H9 (cell line): Measurements from ENCODE around the gene PPP1R16B. TPM values are rescaled to one million over a fixed set of nuclear protein-coding genes. Genes with fewer than 3 reads are reported as not detected.

Source experiments
- DNase-seq: peaks from one replicate; pipeline ENCODE4 v3.0.0-alpha.2; 2017
- H2AFZ ChIP-seq: one replicate; pipeline ENCODE4 v1.6.1; 2013; ENCODE audit warnings: mild to moderate bottlenecking, low read length, control low read depth, moderate library complexity
- H2AK5ac ChIP-seq: 2 replicates; pipeline ENCODE4 v1.6.1; 2013; ENCODE audit warnings: low read length, control low read depth, mixed read lengths; ENCODE audit not compliant: insufficient read length
- H2BK120ac ChIP-seq: one replicate; pipeline ENCODE4 v1.6.1; 2013; ENCODE audit warnings: low read depth, mild to moderate bottlenecking, low read length, control low read depth, inconsistent platforms; ENCODE audit not compliant: poor library complexity, severe bottlenecking
- H2BK12ac ChIP-seq: 2 replicates; pipeline ENCODE4 v1.6.1; 2013; ENCODE audit warnings: low read length, control low read depth, mixed read lengths, low read depth; ENCODE audit not compliant: insufficient read length
- H2BK15ac ChIP-seq: 2 replicates; pipeline ENCODE4 v1.6.1; 2013; ENCODE audit warnings: low read depth, low read length, control low read depth
- H2BK20ac ChIP-seq: one replicate; pipeline ENCODE4 v1.6.1; 2013; ENCODE audit warnings: low read depth, mild to moderate bottlenecking, low read length, control low read depth, inconsistent platforms; ENCODE audit not compliant: poor library complexity, severe bottlenecking
- H2BK5ac ChIP-seq: 2 replicates; pipeline ENCODE4 v1.6.1; 2013; ENCODE audit warnings: low read length, control low read depth, mixed read lengths; ENCODE audit not compliant: insufficient read length
- H3K14ac ChIP-seq: 2 replicates; pipeline ENCODE4 v1.6.1; 2013; ENCODE audit warnings: low read length, control low read depth; ENCODE audit not compliant: insufficient read depth
- H3K18ac ChIP-seq: 2 replicates; pipeline ENCODE4 v1.6.1; 2013; ENCODE audit warnings: low read depth, mild to moderate bottlenecking, mixed read lengths, low read length, control low read depth; ENCODE audit not compliant: insufficient read length
- H3K23ac ChIP-seq: 2 replicates; pipeline ENCODE4 v1.6.1; 2013; ENCODE audit warnings: low read length, control low read depth, mixed read lengths, low read depth; ENCODE audit not compliant: insufficient read length
- H3K23me2 ChIP-seq: 2 replicates; pipeline ENCODE4 v1.6.1; 2013; ENCODE audit warnings: low read depth, mild to moderate bottlenecking, mixed read lengths, low read length, control low read depth; ENCODE audit not compliant: insufficient read length, poor library complexity, severe bottlenecking
- H3K27ac ChIP-seq: 2 replicates; pipeline ENCODE4 v1.5.1; 2013; ENCODE audit warnings: low read length, control low read depth, mixed read lengths, low read depth; ENCODE audit not compliant: insufficient read length
- H3K27me3 ChIP-seq: 2 replicates; pipeline ENCODE4 v1.6.1; 2013; ENCODE audit warnings: low read length, control low read depth, inconsistent platforms; ENCODE audit not compliant: insufficient read depth
- H3K4ac ChIP-seq: 2 replicates; pipeline ENCODE4 v1.6.1; 2013; ENCODE audit warnings: low read depth, mild to moderate bottlenecking, control low read depth, inconsistent platforms, low read length, moderate library complexity
- H3K4me1 ChIP-seq: 2 replicates; pipeline ENCODE4 v1.6.1; 2013; ENCODE audit warnings: low read length, control low read depth, inconsistent platforms; ENCODE audit not compliant: insufficient read depth
- H3K4me2 ChIP-seq: 2 replicates; pipeline ENCODE4 v1.6.1; 2013; ENCODE audit warnings: low read length, control low read depth, mixed read lengths; ENCODE audit not compliant: insufficient read length, insufficient read depth
- H3K56ac ChIP-seq: 2 replicates; pipeline ENCODE4 v1.6.1; 2013; ENCODE audit warnings: low read depth, mild to moderate bottlenecking, mixed read lengths, low read length, control low read depth; ENCODE audit not compliant: insufficient read length
- H3K79me1 ChIP-seq: 2 replicates; pipeline ENCODE4 v1.6.1; 2013; ENCODE audit warnings: low read depth, mild to moderate bottlenecking, moderate library complexity, low read length, control low read depth, inconsistent platforms; ENCODE audit not compliant: insufficient read depth, poor library complexity, severe bottlenecking
- H3K79me2 ChIP-seq: 2 replicates; pipeline ENCODE4 v1.6.1; 2013; ENCODE audit warnings: low read length, control low read depth, inconsistent platforms; ENCODE audit not compliant: insufficient read depth
- H3K9ac ChIP-seq: 2 replicates; pipeline ENCODE4 v1.6.1; 2013; ENCODE audit warnings: low read length, control low read depth, mixed read lengths; ENCODE audit not compliant: insufficient read length; ENCODE audit errors: extremely low read depth
- H3K9me3 ChIP-seq: one replicate; pipeline ENCODE4 v1.6.1; 2013; ENCODE audit warnings: low read depth, low read length, inconsistent platforms; ENCODE audit not compliant: control insufficient read depth
- H3T11ph ChIP-seq: one replicate; pipeline ENCODE4 v1.6.1; 2013; ENCODE audit warnings: mild to moderate bottlenecking, low read length, control low read depth, inconsistent platforms
- H4K20me1 ChIP-seq: one replicate; pipeline ENCODE4 v1.6.1; 2013; ENCODE audit not compliant: control insufficient read depth, insufficient read length, insufficient read depth
- H4K5ac ChIP-seq: 2 replicates; pipeline ENCODE4 v1.6.1; 2013; ENCODE audit warnings: low read depth, mild to moderate bottlenecking, mixed read lengths, low read length, control low read depth; ENCODE audit not compliant: insufficient read length
- H4K8ac ChIP-seq: replicated peaks from 2 replicates; pipeline ENCODE4 v1.6.1; 2013; ENCODE audit warnings: low read length, control low read depth, mixed read lengths, low read depth; ENCODE audit not compliant: insufficient read length
- H4K91ac ChIP-seq: 2 replicates; pipeline ENCODE4 v1.6.1; 2013; ENCODE audit warnings: low read depth, mild to moderate bottlenecking, moderate library complexity, mixed read lengths, low read length, control low read depth; ENCODE audit not compliant: insufficient read length
- H3K27ac Mint-ChIP-seq, 3 experiments: 2 replicates in 2 of 3; 3 replicates in 1 of 3; pipeline ENCODE4 v1.8.0; 2020 to 2021; ENCODE audit warnings: mixed read lengths in 3 of 3, mild to moderate bottlenecking in 1 of 3, moderate library complexity in 1 of 3
- H3K27me3 Mint-ChIP-seq: 2 replicates; pipeline ENCODE4 v1.8.0; 2021; ENCODE audit warnings: low read depth, mild to moderate bottlenecking, moderate library complexity, mixed read lengths
- H3K36me3 Mint-ChIP-seq, 3 experiments: 2 replicates in 2 of 3; 3 replicates in 1 of 3; pipeline ENCODE4 v1.8.0; 2020 to 2021; ENCODE audit warnings: low read depth in 3 of 3, mixed read lengths in 3 of 3; ENCODE audit not compliant: insufficient read depth in 1 of 3
- H3K4me1 Mint-ChIP-seq, 2 experiments: 2 replicates each; pipeline ENCODE4 v1.8.0; 2020; ENCODE audit warnings: mixed read lengths in 2 of 2
- H3K4me3 Mint-ChIP-seq, 2 experiments: 2 replicates in 1 of 2; 3 replicates in 1 of 2; pipeline ENCODE4 v1.8.0; 2020 to 2021; ENCODE audit warnings: mild to moderate bottlenecking in 2 of 2, mixed read lengths in 2 of 2, moderate library complexity in 1 of 2
- H3K9me3 Mint-ChIP-seq, 2 experiments: 2 replicates in 1 of 2; 3 replicates in 1 of 2; pipeline ENCODE4 v1.8.0; 2020; ENCODE audit warnings: mild to moderate bottlenecking in 2 of 2, mixed read lengths in 2 of 2, moderate library complexity in 1 of 2
- WGBS: extraction: QIAGEN DNeasy Blood & Tissue Kit; methylation state at CpG from one replicate; pipeline ENCODE4 v1.1.7; 2013; ENCODE audit warnings: missing lambda C conversion rate, low lambda C conversion rate, mixed read lengths; ENCODE audit not compliant: insufficient read length; ENCODE audit errors: extremely low coverage; 5-methylcytosine and 5-hydroxymethylcytosine counted together
- total RNA-seq: library from RNA; stranded (reverse); gene quantifications from 2 replicates; pipeline ENCODE4 v1.2.1, GENCODE V29; 2021
- TF ChIP-seq, protein P1 (sequence below): fragments of 200-600 bp; sonication (generic); conservative IDR thresholded peaks from 3 replicates; pipeline ENCODE4 v1.8.0; 2021; ENCODE audit warnings: antibody characterized with exemption, mild to moderate bottlenecking

PPP1R16B gene
- total RNA-seq, 1 experiment from 2014 or later: 8.2 TPM

DNA sequence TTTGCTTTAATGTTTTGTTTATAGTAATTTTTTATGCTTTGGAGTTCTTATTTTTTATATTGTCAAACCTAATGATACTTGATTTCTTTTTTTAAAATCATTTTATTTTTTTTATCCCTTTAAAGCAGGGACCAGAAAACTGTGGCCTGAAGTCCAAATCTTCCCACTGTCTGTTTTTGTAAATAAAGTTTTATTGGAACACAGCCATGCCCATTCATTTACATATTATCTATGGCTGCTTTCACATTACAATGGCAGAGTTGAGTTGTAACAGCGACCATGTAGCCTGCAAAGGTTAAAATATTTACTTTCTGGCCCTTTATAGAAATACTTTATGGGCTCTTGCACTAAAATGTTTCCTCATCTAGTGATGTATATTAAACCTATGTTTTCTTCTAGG lies 42.3 kb downstream of the PPP1R16B start:
- H4K8ac ChIP-seq: no peak overlapping the region
- no peaks in the 10 kb centered on the region for H3K9me3 ChIP-seq
- no peaks in the 10 kb centered on the region for H3K23me2 ChIP-seq
- no peak overlapping the region for H3K27ac ChIP-seq
- no peak overlapping the region for H3K18ac ChIP-seq
- H3K79me1 ChIP-seq: no peaks in the 10 kb centered on the region
- H2BK20ac ChIP-seq: no peak overlapping the region
- no peak overlapping the region for H3K9ac ChIP-seq
- H3K79me2 ChIP-seq: no peaks in the 10 kb centered on the region
- no peak overlapping the region for H4K91ac ChIP-seq
- H2BK5ac ChIP-seq: no peak overlapping the region
- H3K27me3 ChIP-seq: no peaks in the 10 kb centered on the region
- H4K5ac ChIP-seq: no peak overlapping the region
- no peak overlapping the region for H2BK15ac ChIP-seq
- TF ChIP-seq, protein P1, sequence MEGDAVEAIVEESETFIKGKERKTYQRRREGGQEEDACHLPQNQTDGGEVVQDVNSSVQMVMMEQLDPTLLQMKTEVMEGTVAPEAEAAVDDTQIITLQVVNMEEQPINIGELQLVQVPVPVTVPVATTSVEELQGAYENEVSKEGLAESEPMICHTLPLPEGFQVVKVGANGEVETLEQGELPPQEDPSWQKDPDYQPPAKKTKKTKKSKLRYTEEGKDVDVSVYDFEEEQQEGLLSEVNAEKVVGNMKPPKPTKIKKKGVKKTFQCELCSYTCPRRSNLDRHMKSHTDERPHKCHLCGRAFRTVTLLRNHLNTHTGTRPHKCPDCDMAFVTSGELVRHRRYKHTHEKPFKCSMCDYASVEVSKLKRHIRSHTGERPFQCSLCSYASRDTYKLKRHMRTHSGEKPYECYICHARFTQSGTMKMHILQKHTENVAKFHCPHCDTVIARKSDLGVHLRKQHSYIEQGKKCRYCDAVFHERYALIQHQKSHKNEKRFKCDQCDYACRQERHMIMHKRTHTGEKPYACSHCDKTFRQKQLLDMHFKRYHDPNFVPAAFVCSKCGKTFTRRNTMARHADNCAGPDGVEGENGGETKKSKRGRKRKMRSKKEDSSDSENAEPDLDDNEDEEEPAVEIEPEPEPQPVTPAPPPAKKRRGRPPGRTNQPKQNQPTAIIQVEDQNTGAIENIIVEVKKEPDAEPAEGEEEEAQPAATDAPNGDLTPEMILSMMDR: no peak
- no peak overlapping the region for H3K56ac ChIP-seq
- no peak overlapping the region for H2AFZ ChIP-seq
- H3K4me2 ChIP-seq: no peak overlapping the region
- H3K14ac ChIP-seq: no peak overlapping the region
- peaks cover 1 to 5% of the 10 kb centered on the region in 2 experiments for H3K4me1 Mint-ChIP-seq
- DNase-seq: no peak
- no peaks in the 10 kb centered on the region for H4K20me1 ChIP-seq
- no peak overlapping the region for H2BK12ac ChIP-seq
- H2BK120ac ChIP-seq: no peak overlapping the region
- no CpG with 5 or more reads among the region's 1 CpG for WGBS
- no peaks in the 10 kb centered on the region for H3K4me1 ChIP-seq
- H3K4me3 Mint-ChIP-seq: no peak overlapping the region
- H3K27me3 Mint-ChIP-seq: no peaks in the 10 kb centered on the region
- H3T11ph ChIP-seq: no peak overlapping the region
- H3K23ac ChIP-seq: no peak overlapping the region
- H3K27ac Mint-ChIP-seq: no peak overlapping the region
- H2AK5ac ChIP-seq: no peak overlapping the region
- no peak overlapping the region for H3K4ac ChIP-seq
- H3K36me3 Mint-ChIP-seq: no peaks in the 10 kb centered on the region; a peak in 3 of 7 replicates
- H3K9me3 Mint-ChIP-seq: no peaks in the 10 kb centered on the region
